Neuronal stem cell (in vitro differentiated cells): ENCODE data around the gene PLPP1.

Experiments used
- DNase-seq: peaks from one replicate; pipeline ENCODE4 v3.0.0-alpha.2; 2013; ENCODE audit warnings: low spot score
- H2AFZ ChIP-seq: one replicate; pipeline ENCODE4 v1.6.1; 2013; ENCODE audit warnings: mild to moderate bottlenecking, low read length, inconsistent platforms
- H2AK5ac ChIP-seq: 2 replicates; pipeline ENCODE4 v1.6.1; 2013; ENCODE audit warnings: low read depth, mild to moderate bottlenecking, inconsistent platforms, low read length, moderate library complexity, mixed read lengths
- H2BK120ac ChIP-seq: 2 replicates; pipeline ENCODE4 v1.6.1; 2013; ENCODE audit warnings: low read depth, mild to moderate bottlenecking, inconsistent platforms, low read length, moderate library complexity, mixed read lengths
- H2BK12ac ChIP-seq: one replicate; pipeline ENCODE4 v1.6.1; 2013; ENCODE audit warnings: low read length, inconsistent platforms
- H2BK15ac ChIP-seq: 2 replicates; pipeline ENCODE4 v1.6.1; 2013; ENCODE audit warnings: mild to moderate bottlenecking, low read length, inconsistent platforms, mixed read lengths
- H2BK5ac ChIP-seq: one replicate; pipeline ENCODE4 v1.6.1; 2013; ENCODE audit warnings: inconsistent platforms, mild to moderate bottlenecking, low read length, moderate library complexity
- H3K14ac ChIP-seq: one replicate; pipeline ENCODE4 v1.6.1; 2013; ENCODE audit warnings: low read length, inconsistent platforms
- H3K18ac ChIP-seq: 2 replicates; pipeline ENCODE4 v1.6.1; 2013; ENCODE audit warnings: low read length, inconsistent platforms
- H3K23ac ChIP-seq: 2 replicates; pipeline ENCODE4 v1.6.1; 2013; ENCODE audit warnings: low read depth, mild to moderate bottlenecking, mixed read lengths, low read length, inconsistent platforms; ENCODE audit not compliant: poor library complexity
- H3K27ac ChIP-seq: replicated peaks from 3 replicates; pipeline ENCODE4 v1.5.1; 2013; ENCODE audit warnings: low read length, inconsistent platforms
- H3K27me3 ChIP-seq, 3 experiments: 2 replicates each; pipeline ENCODE4 v1.6.1; 2013; ENCODE audit warnings: low read length in 3 of 3, mild to moderate bottlenecking in 2 of 3, inconsistent platforms in 1 of 3, low read depth in 1 of 3, mixed read lengths in 1 of 3, moderate library complexity in 1 of 3; ENCODE audit not compliant: control insufficient read depth in 3 of 3, insufficient read depth in 3 of 3
- H3K36me3 ChIP-seq, 2 donors: replicated peaks in 1 of 2; 2 replicates each; pipeline ENCODE4 v1.6.1; 2013; ENCODE audit warnings: low read length in 2 of 2; ENCODE audit not compliant: control insufficient read depth in 2 of 2, insufficient read depth in 2 of 2
- H3K4ac ChIP-seq: 2 replicates; pipeline ENCODE4 v1.6.1; 2013; ENCODE audit warnings: inconsistent platforms, mild to moderate bottlenecking, low read length, moderate library complexity
- H3K4me1 ChIP-seq, 2 donors: 1 replicate in 1 of 2; 2 replicates in 1 of 2; pipeline ENCODE4 v1.6.1; 2013; ENCODE audit warnings: low read length in 2 of 2, low read depth in 1 of 2; ENCODE audit not compliant: control insufficient read depth in 2 of 2, insufficient read depth in 1 of 2
- H3K4me2 ChIP-seq: one replicate; pipeline ENCODE4 v1.6.1; 2013; ENCODE audit warnings: mild to moderate bottlenecking, low read length, inconsistent platforms; ENCODE audit not compliant: insufficient read depth, poor library complexity, severe bottlenecking
- H3K4me3 ChIP-seq, 2 donors: 2 replicates each; pipeline ENCODE4 v1.5.1; 2013; ENCODE audit warnings: low read length in 2 of 2, mild to moderate bottlenecking in 2 of 2, inconsistent platforms in 1 of 2, moderate library complexity in 1 of 2
- H3K79me1 ChIP-seq: one replicate; pipeline ENCODE4 v1.6.1; 2013; ENCODE audit warnings: low read depth, mild to moderate bottlenecking, inconsistent platforms, low read length, moderate library complexity
- H3K9ac ChIP-seq: one replicate; pipeline ENCODE4 v1.6.1; 2013; ENCODE audit warnings: mild to moderate bottlenecking, low read depth, low read length, inconsistent platforms; ENCODE audit not compliant: poor library complexity
- H3K9me3 ChIP-seq, 2 donors: replicated peaks in 1 of 2; 2 replicates each; pipeline versions ENCODE3 to v1.6.1; 2013; ENCODE audit warnings: low read length in 2 of 2, mild to moderate bottlenecking in 2 of 2, inconsistent platforms in 1 of 2, low read depth in 1 of 2, mixed read lengths in 1 of 2, moderate library complexity in 1 of 2; ENCODE audit not compliant: control insufficient read depth in 2 of 2, insufficient read depth in 1 of 2
- H4K8ac ChIP-seq: one replicate; pipeline ENCODE4 v1.6.1; 2013; ENCODE audit warnings: low read depth, mild to moderate bottlenecking, inconsistent platforms, low read length, moderate library complexity
- H4K91ac ChIP-seq: one replicate; pipeline ENCODE4 v1.6.1; 2013; ENCODE audit warnings: low read length, low read depth, mild to moderate bottlenecking, inconsistent platforms; ENCODE audit not compliant: poor library complexity
- WGBS, 2 donors: extraction: QIAGEN DNeasy Blood & Tissue Kit; methylation state at CpG; one replicate each; pipeline ENCODE4 v1.1.7; 2013; ENCODE audit warnings: missing lambda C conversion rate in 2 of 2, mixed read lengths in 1 of 2; ENCODE audit not compliant: insufficient read length in 2 of 2, insufficient replicate concordance in 1 of 2; ENCODE audit errors: extremely low coverage in 2 of 2; 5-methylcytosine and 5-hydroxymethylcytosine counted together

PLPP1 gene

GRCh38 chr5:55481293-55481855, 53.4 kb downstream of the PLPP1 start:
- Histone ChIP-seq H3K4me2 (no peak overlapping the region), H4K91ac (no peak overlapping the region), H4K8ac (no peak overlapping the region), H3K4ac (no peak overlapping the region), H3K4me3 (no peak overlapping the region), H3K27me3 (no peaks in the 10 kb centered on the region), H3K23ac (no peak overlapping the region), H2BK120ac (no peak overlapping the region), H3K27ac (no peak overlapping the region), H3K14ac (no peak overlapping the region), H3K9me3 (no peaks in the 10 kb centered on the region), H3K9ac (no peak overlapping the region), H3K36me3 (no peaks in the 10 kb centered on the region), H2AFZ (no peak overlapping the region), H3K4me1 (no peaks in the 10 kb centered on the region), H3K79me1 (no peaks in the 10 kb centered on the region), H2BK15ac (no peak overlapping the region), H2AK5ac (no peak overlapping the region), H3K18ac (no peak overlapping the region), H2BK5ac (no peak overlapping the region), H2BK12ac (no peak overlapping the region)
- WGBS, 2 donors: no CpG with 5 or more reads among the region's 3 CpGs
- DNase-seq: no peak

GRCh38 chr5:55480781-55481180, 54.0 kb downstream of the PLPP1 start:
- no peak overlapping the region for H4K91ac ChIP-seq
- no peaks in the 10 kb centered on the region for H3K4me1 ChIP-seq
- H2BK120ac ChIP-seq: no peak overlapping the region
- H2AK5ac ChIP-seq: no peak overlapping the region
- H3K4me2 ChIP-seq: no peak overlapping the region
- no peak for DNase-seq
- no peak overlapping the region for H3K4ac ChIP-seq
- H2BK15ac ChIP-seq: no peak overlapping the region
- no peaks in the 10 kb centered on the region for H3K27me3 ChIP-seq
- H2AFZ ChIP-seq: no peak overlapping the region
- H3K9ac ChIP-seq: no peak overlapping the region
- H3K18ac ChIP-seq: no peak overlapping the region
- H3K79me1 ChIP-seq: no peaks in the 10 kb centered on the region
- no peak overlapping the region for H4K8ac ChIP-seq
- no peaks in the 10 kb centered on the region for H3K36me3 ChIP-seq
- H3K9me3 ChIP-seq: no peaks in the 10 kb centered on the region
- H3K27ac ChIP-seq: no peak overlapping the region
- no peak overlapping the region for H3K14ac ChIP-seq
- no CpG with 5 or more reads among the region's 3 CpGs for WGBS, 2 donors
- no peak overlapping the region for H3K23ac ChIP-seq
- no peak overlapping the region for H2BK12ac ChIP-seq
- no peak overlapping the region for H2BK5ac ChIP-seq
- no peak overlapping the region for H3K4me3 ChIP-seq

- H2BK120ac ChIP-seq: no peak overlapping the region
- H3K23ac ChIP-seq: no peak overlapping the region
- no peak overlapping the region for H2BK15ac ChIP-seq
- no peak overlapping the region for H3K18ac ChIP-seq
- no peak overlapping the region for H3K14ac ChIP-seq
- no peaks in the 10 kb centered on the region for H3K4me1 ChIP-seq
- H3K4me2 ChIP-seq: no peak overlapping the region
- H2BK5ac ChIP-seq: no peak overlapping the region
- H3K4ac ChIP-seq: no peak overlapping the region
- H3K4me3 ChIP-seq: no peak overlapping the region
- H2AK5ac ChIP-seq: no peak overlapping the region
- H3K27ac ChIP-seq: no peak overlapping the region
- no peaks in the 10 kb centered on the region for H3K27me3 ChIP-seq
- H3K9ac ChIP-seq: no peak overlapping the region
- H3K9me3 ChIP-seq: no peaks in the 10 kb centered on the region
- WGBS, 2 donors: no CpG with 5 or more reads among the region's 1 CpG
- no peaks in the 10 kb centered on the region for H3K79me1 ChIP-seq
- no peak overlapping the region for H4K91ac ChIP-seq
- H2AFZ ChIP-seq: no peak overlapping the region
- DNase-seq: no peak
- no peak overlapping the region for H4K8ac ChIP-seq
- no peak overlapping the region for H2BK12ac ChIP-seq
- H3K36me3 ChIP-seq: no peaks in the 10 kb centered on the region
Measured at GRCh38 chr5:55472642-55473041, 62.1 kb downstream of the PLPP1 start.

GRCh38 chr5:55471468-55471867, 63.3 kb downstream of the PLPP1 start:
- Histone ChIP-seq H3K4me2 (no peak overlapping the region), H3K79me1 (no peaks in the 10 kb centered on the region), H3K27ac (no peak overlapping the region), H3K4me1 (no peaks in the 10 kb centered on the region), H3K9ac (no peak overlapping the region), H2AFZ (no peak overlapping the region), H4K91ac (no peak overlapping the region), H3K23ac (no peak overlapping the region), H3K27me3 (no peaks in the 10 kb centered on the region), H3K36me3 (no peaks in the 10 kb centered on the region), H2BK5ac (no peak overlapping the region), H3K9me3 (no peaks in the 10 kb centered on the region), H2BK120ac (no peak overlapping the region), H2BK15ac (no peak overlapping the region), H3K4me3 (no peak overlapping the region), H2AK5ac (no peak overlapping the region), H2BK12ac (no peak overlapping the region), H3K4ac (no peak overlapping the region), H3K14ac (no peak overlapping the region), H4K8ac (no peak overlapping the region), H3K18ac (no peak overlapping the region)
- no peak for DNase-seq
- WGBS, 2 donors: no CpG with 5 or more reads among the region's 1 CpG
